Anterior cingulate cortex (tissue), 58 donors: ENCODE measurements around the gene STRBP.

Source experiments
- DNase-seq, 58 donors: peaks; one replicate each; lab custom pipeline; 2025; lab: John Stamatoyannopoulos, UW

Gene STRBP

DNA sequence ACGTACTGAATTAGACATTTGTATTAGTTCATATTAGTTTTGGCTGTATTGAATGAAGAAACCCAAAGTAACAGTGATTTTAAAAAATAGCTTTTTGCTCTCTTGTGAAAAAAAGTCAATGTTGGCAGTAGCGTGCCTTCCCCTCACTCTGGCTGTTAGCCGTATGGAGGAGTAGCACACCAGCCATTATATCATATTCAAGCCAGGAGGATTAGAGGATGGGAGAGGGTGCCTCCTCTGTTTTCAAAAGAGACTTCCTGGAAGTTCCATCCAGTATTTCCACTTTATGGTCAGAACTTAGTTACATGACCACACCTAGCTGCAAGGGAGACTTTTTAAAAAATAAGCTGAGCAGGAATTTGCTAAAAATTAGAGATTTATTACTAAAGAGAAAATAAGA is 193.8 kb downstream of the STRBP start:
- DNase-seq, result no peak

GRCh38 chr9:123073991-123074422 is 194.4 kb downstream of the STRBP start:
- DNase-seq, result no peak

DNA sequence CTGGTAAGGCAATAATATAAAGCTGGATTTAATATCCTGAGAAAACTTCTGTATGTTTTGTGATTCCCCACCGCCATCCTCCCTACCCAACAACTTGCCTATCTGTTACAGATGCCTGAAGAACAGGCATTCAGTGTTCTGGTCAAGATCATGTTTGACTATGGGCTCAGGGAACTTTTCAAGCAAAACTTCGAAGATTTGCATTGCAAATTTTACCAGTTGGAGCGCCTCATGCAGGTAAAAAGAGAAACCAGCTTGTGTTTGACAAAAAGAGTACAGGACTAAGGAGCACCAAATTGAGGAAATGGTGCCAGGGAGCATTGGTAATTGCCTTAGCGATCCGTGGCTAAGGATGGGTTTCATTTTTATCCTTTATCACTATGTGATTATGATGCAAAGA is 194.9 kb downstream of the STRBP start:
- DNase-seq, result no peak

DNA sequence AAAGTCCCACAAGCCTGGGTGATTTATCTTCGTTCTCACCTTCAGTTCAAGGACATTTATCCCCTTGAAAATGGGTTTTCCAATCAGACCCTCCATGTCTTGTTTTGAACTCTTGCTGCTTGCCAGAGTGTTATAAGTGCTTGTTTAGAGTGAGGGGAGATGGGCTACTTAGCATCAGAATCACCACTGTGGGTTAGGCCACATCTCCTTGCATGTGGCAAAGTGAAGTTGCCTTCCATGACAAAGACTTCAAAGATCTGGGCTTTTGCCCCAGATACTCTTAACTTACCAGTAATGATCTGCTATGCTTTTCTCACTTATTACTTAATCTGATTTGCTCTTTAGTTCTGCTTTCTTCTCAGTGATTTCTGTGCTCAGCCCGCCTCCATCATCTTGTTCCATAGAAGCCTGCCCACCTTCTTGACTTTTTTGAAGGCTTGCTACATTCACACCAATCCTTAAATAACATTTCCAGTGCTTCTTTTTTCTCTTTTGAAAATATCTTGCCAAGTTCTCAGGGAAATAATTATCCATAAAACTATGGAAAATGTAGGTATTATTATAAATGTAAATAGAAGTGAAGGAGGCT is 195.9 kb downstream of the STRBP start:
- DNase-seq, result no peak
